Lower leg skin (tissue), 4 donors: ENCODE data around the gene PLA2G12B. TPM values are rescaled to one million over a fixed set of nuclear protein-coding genes. Genes with fewer than 3 reads are reported as not detected.
"Not testable (repeated sequence)": the region's sequence is repeated elsewhere in the genome, so short reads cannot be mapped to it uniquely, and the experiment has no call there.

ENCODE experiments used
- DNase-seq, 2 donors: peaks; one replicate each; pipeline ENCODE4 v3.0.0-alpha.2; 2019; ENCODE audit warnings: low spot score in 2 of 2
- H3K4me3 ChIP-seq: fragments of 200-600 bp; sonication (generic); 2 replicates; pipeline ENCODE4 v1.5.1; 2017; ENCODE audit warnings: mild to moderate bottlenecking, low read depth; ENCODE audit not compliant: poor library complexity, severe bottlenecking
- CTCF ChIP-seq, 3 donors: fragments of 450-650 bp; IDR thresholded peaks; one replicate each; pipeline ENCODE4 v1.5.1; 2016; ENCODE audit warnings: antibody characterized with exemption in 3 of 3, mild to moderate bottlenecking in 3 of 3, moderate library complexity in 2 of 3
- POLR2A ChIP-seq, 2 donors: fragments of 450-650 bp; IDR thresholded peaks; one replicate each; pipeline ENCODE4 v1.6.1; 2016 to 2017; ENCODE audit warnings: antibody characterized with exemption in 2 of 2, mild to moderate bottlenecking in 1 of 2, moderate library complexity in 1 of 2
- WGBS, 2 donors: methylation state at CpG; one replicate each; pipeline ENCODE4 v1.1.5; 2018; 5-methylcytosine and 5-hydroxymethylcytosine counted together
- intact Hi-C: fragments of 100-400 bp; cut with DNase I; formaldehyde crosslinking; loops from one replicate; pipeline ENCODE4 v1.15.0; 2023; ENCODE audit warnings: low total_unique reads
- total RNA-seq, 4 donors: library from RNA; depleted of rRNA; stranded (reverse); fragments of >200 nt; gene quantifications; one replicate each; pipeline ENCODE4 v1.1.0, GENCODE V29; 2016

PLA2G12B gene
- total RNA-seq, 4 donors from 2014 or later, result not detected

DNA sequence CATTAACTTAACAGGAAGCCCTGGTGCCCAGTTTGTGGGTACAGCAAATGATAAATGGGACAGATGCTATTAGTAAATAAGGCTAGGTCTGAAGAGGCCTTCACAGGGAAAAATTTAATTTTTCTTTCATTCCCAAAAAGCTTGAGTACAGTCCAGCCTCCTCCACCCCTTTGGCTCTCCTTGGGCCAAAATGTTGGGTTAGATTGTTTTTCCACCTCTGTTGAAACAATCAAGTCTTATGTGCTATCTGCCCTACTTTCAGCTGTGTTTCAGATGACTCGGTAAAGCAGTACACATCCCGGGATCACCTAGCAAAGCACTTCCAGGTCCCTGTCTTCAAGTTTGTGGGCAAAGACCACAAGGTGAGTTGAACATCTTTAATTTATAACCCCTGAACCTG is 24.3 kb downstream of the PLA2G12B start:
- no peak for TF ChIP-seq POLR2A (IDR thresholded peaks at IDR 0.05)
- no peak for TF ChIP-seq CTCF (IDR thresholded peaks at IDR 0.05)
- WGBS, 2 donors, result 77 to 85% methylated on average over 2 of the region's 2 CpGs
- DNase-seq, result no peak
- no peak overlapping the region for H3K4me3 ChIP-seq
- intact Hi-C loops, result no loop called here

DNA sequence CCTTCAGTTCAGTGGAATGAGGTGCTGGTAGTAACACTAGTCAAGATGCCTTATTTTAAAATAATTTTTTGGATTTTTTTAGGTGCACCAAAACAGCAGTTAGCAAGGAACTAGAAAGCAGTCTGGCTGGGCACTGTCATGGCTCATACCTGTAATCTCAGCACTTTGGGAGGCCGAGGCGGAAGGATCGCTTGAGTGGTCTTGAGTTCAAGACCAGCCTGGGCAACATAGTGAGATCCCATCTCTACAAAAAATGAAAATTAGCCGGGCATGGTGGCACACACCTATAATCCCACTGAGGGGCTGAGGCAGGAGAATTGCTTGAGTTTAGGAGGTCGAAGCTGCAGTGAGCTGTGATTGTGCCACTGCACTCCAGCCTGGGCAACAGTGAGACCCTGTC is 25.8 kb downstream of the PLA2G12B start:
- no peak for DNase-seq
- TF ChIP-seq POLR2A (IDR thresholded peaks at IDR 0.05) (no peak), CTCF (IDR thresholded peaks at IDR 0.05) (no peak)
- no peak overlapping the region for H3K4me3 ChIP-seq
- intact Hi-C loops, result no loop called here
- WGBS, 2 donors, result 94 to 96% methylated on average over 5 of the region's 5 CpGs

DNA sequence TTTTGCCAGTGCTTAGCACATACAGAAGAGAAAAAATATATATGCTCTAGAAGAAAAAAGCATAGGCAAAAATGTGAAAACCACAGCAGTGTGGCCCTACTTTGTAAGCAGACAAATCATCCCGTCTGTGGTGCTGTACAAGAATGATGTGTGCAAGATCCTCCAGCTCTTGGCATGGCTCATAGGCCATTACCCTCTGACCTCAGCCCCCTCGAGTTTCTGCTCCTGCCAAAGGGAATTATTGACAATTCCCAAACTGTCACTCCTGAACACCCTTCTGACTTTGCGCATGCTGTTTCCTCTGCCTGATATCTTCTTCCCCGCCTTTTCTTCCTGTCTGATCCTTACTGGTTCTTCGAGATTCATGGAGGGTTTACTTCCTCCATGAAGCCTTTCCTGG is 27.1 kb downstream of the PLA2G12B start:
- DNase-seq, result no peak
- intact Hi-C loops, result no loop called here
- TF ChIP-seq CTCF (IDR thresholded peaks at IDR 0.05), result no peak
- TF ChIP-seq POLR2A (IDR thresholded peaks at IDR 0.05), result no peak
- WGBS, 2 donors, result 67 to 71% methylated on average over 5 of the region's 5 CpGs
- no peak overlapping the region for H3K4me3 ChIP-seq

- TF ChIP-seq CTCF (IDR thresholded peaks at IDR 0.05) (no peak), POLR2A (IDR thresholded peaks at IDR 0.05) (no peak)
- DNase-seq, result no peak
- no peak overlapping the region for H3K4me3 ChIP-seq
- 87 to 95% methylated on average over 3 of the region's 3 CpGs for WGBS, 2 donors
- intact Hi-C loops, result no loop called here
These were observed 28.6 kb downstream of the PLA2G12B start for GRCh38 chr10:72925951-72926465.

DNA sequence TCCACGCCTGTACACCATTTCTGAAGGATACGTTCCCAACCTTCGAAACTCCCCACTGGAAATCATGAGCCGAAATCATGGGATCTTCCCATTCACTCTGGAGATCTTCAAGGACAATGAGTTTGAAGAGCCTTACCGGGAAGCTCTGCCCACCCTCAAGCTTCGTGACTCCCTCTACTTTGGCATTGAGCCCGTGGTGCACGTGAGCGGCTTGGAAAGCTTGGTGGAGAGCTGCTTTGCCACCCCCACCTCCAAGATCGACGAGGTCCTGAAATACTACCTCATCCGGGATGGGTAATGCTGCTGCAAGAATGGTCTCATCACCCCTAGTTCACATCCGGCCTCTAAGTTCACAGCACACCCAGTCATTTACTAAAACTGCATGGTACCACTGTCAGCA is 30.3 kb downstream of the PLA2G12B start:
- no peak overlapping the region for H3K4me3 ChIP-seq
- intact Hi-C loops, result no loop called here
- TF ChIP-seq POLR2A (IDR thresholded peaks at IDR 0.05) (no peak), CTCF (IDR thresholded peaks at IDR 0.05) (no peak)
- 93 to 95% methylated on average over 13 of the region's 13 CpGs for WGBS, 2 donors
- no peak for DNase-seq

DNA sequence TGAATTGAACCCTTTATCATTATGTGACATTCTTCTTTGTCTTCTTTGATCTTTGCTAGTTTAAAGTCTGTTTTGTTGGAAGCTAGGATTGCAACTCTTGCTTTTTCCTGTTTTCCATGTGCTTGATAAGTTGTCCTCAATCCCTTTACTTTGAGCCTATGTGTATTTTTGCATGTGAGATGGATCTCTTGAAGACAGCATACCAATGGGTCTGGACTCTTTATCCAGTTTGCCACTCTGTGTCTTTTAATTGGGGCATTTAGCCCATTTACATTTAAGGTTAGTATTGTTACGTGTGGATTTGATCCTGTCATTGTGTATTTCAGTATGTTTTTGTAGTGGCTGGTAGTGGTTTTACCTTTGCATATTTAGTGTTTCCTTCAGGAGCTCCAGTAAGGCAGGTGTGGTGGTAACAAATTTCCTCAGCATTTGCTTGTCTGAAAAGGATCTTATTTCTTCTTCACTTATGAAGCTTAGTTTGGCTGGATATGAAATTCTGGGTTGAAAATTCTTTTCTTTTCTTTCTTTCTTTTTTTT is 33.4 kb downstream of the PLA2G12B start:
- intact Hi-C loops, H3K4me3 ChIP-seq, DNase-seq: not testable (repeated sequence)
- 97 to 98% methylated on average over 1 of the region's 1 CpG for WGBS, 2 donors
